COLO668 (cell line): ENCODE measurements around the gene TMTC1.

Experiments
- DNase-seq: peaks from one replicate; lab custom pipeline; 2025; ENCODE audit not compliant: unreplicated experiment; lab: John Stamatoyannopoulos, UW

The TMTC1 gene

DNA sequence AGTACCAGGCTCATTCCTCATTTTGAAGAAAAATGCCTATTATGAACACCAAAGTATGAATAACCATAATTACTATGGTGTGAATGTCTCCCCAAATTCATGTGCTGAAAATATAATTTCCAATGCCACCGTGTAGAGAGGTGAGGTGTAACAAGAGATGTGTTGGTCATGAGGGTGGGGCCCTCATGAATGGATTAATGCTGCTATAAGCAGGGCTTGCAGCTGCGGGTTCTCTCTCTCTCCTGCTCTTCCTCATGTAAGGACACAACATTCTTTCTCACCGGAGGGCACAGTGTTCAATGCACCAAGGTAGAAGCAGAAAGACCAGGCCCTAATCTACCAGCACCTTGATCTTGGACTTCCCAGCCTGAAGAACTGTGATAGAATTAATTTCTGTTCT lies 70.0 kb downstream of the TMTC1 start:
- peak; percentile 15 for DNase-seq

DNA sequence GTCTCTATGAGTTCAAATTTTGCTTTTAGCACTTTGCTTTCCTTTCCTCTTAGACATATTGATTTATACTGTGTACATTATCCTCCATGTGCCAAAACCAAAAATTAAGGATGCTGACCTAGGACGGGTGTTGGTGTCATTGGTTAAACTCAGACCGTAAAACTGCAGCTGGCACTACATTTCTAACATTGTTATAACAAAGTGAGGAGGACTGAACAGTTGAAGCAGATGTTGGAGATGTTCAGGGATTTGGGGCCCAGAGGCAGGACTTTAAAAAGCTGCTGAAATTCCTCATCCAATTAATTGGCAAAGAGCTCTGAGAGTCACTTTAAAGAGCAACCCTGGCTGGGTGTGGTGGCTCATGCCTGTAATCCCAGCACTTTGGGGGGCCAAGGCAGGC lies 72.4 kb downstream of the TMTC1 start:
- DNase-seq: no peak

DNA sequence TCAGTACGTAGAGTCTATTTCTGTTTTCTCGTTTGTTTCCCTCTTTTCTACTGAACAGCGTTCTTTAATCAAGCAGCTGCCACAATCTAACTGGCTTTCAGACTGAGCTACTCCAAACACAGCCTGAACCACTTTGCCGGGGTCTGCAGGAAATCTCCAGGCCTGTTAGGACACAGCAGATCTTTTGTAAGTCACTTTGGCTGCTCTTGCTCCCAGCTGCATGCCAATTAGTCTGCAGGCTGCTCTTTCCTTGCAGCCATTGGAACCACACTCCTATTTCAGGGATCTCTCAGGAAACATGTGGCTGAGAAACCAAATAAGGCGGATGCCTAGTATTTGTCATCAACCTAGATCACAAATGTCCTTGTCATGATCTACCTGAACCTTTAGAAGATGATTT lies 73.6 kb downstream of the TMTC1 start:
- no peak for DNase-seq

DNA sequence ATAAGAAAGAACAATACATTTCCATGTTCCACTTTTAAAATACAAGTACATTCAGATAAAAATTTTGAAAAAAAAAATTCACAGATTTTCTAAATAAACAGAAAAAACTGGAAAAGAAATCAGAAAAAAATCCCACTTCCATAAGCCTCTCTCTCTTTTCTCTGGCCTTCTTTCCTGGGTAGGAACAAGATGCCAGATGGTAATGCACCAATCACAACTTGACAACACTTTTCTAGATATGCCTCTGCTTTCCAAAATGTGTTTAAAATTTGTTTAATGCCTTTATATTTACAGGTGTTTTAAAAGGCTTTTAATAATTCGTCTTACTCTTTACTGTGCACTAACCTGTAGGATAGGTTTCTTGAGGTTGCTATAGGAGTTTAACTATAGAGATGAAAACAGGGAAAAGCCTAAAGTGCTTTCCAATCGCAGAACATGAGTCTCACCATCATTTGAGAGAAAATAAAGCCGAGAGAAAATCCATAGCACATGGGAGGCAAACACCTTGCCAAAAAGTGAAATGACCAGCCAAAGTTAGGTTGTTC lies 74.2 kb downstream of the TMTC1 start:
- DNase-seq: no peak

DNA sequence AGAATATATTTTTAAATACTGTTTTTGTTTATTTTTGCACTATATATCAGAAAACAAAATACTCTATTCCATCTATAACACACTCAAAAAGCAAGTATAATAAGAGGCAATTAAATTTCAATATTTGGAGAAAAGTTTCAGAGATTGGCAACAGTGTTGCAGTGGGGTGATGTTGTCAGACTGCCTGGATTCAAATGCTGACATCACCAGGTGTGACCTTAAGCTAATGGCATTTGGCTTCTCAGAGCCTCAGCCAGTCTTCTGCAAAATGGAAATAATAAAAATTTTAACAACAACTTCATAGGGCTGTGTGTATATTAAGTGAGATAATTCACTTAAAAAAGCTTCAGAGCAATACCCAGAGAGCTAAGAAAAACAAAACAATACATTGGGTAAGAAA lies 74.7 kb downstream of the TMTC1 start:
- DNase-seq: no peak

DNA sequence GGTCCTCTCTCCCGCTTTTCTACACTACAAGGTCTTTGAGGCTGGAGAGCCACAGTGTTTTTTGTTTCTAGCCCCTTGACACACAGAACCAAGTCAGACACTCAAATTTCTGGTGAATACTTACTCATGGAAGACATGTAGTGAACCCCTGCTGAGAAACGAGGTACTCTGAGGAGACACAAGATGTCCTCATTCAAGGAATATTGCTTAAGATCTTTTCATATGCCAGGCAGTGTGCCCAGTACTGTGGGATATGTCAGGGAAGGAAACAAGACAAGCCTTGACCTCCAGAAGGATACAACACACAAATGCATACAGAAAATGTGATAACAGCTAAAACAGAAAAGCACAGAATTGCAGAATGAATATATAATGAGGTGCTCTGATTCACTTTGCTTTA lies 75.9 kb downstream of the TMTC1 start:
- DNase-seq: no peak

DNA sequence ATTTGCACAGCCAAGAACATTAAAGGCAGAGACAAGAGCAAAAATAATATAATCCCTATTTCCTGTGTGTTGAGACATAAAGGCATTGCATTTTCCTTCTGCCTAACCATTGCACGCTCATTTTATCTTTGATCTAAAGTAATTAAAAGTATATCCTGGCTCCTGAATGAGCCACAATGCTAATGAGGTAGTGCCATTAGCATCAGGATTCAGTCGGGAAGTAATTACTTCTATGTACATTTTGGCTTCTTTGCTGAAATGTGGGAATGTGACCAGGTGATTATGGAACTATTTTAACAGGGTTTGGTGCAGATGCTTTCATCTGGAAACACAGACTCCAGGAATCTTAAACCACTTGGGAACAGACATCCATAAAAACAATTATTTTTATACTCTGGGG lies 77.4 kb downstream of the TMTC1 start:
- DNase-seq: no peak

DNA sequence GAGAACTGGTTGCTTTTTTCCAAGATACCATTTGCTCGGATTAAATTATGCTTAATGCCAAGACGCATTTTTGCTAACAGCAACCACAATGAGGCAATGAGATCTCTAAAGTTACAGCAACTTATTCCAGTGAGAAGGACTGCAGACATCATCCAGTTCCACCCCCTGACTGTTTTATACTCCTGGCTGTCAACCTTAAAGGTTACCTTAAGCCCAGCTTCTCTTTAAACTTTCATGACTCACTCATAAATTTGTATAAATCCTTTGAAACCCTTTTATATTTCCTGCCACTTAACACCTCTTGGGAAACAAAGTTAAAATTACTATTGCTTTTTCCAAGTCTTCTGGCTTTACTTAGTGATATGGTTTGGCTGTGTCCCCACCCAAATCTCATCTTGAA lies 80.2 kb downstream of the TMTC1 start:
- no peak for DNase-seq

- DNase-seq: no peak
Measured at GRCh38 chr12:29702972-29703371, 80.8 kb downstream of the TMTC1 start.

- DNase-seq: no peak
Measured at GRCh38 chr12:29702222-29702621, 81.5 kb downstream of the TMTC1 start.

- no peak for DNase-seq
Measured at GRCh38 chr12:29700761-29701481, 82.8 kb downstream of the TMTC1 start.

DNA sequence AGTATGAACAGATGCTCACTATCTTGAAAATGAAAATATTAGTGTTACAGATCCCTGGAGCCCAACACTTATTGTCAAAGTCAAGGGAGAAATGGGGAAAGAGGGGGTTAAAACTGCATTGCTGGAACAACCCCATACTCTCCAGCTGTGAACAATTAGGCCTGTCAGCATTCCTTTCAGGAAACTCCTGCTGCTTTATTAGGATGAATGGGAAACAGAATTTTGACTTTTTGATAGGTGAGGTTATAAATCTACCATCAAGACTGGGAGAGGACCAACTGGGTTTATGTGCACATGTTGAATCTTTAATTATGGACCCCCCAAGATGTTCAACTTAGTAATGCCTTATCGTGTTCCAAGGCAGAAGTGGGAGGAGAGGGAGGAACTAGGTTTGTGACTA lies 85.0 kb downstream of the TMTC1 start:
- no peak for DNase-seq

DNA sequence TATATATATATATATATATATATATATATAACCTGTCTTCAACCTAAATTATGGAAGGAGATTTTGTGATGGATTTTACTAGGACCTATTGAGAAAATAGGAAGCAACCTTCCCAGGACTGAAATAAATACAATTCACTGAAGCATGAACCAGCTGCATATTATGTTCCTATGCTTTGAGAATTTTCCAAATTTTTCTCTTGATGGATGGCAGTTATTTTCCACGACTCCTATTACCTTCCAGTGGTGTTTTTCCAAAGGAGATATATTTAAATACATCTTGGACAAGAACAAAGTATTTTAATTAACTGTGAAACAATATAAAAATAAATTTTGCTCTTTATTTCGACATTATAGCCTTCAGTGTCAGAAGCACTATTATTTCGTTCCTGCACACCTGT lies 87.9 kb downstream of the TMTC1 start:
- no peak for DNase-seq

- no peak for DNase-seq
Measured at GRCh38 chr12:29695026-29695425, 88.7 kb downstream of the TMTC1 start.

- no peak for DNase-seq
Measured at GRCh38 chr12:29694002-29694401, 89.7 kb downstream of the TMTC1 start.

- no peak for DNase-seq
Measured at GRCh38 chr12:29692237-29692636, 91.5 kb downstream of the TMTC1 start.

DNA sequence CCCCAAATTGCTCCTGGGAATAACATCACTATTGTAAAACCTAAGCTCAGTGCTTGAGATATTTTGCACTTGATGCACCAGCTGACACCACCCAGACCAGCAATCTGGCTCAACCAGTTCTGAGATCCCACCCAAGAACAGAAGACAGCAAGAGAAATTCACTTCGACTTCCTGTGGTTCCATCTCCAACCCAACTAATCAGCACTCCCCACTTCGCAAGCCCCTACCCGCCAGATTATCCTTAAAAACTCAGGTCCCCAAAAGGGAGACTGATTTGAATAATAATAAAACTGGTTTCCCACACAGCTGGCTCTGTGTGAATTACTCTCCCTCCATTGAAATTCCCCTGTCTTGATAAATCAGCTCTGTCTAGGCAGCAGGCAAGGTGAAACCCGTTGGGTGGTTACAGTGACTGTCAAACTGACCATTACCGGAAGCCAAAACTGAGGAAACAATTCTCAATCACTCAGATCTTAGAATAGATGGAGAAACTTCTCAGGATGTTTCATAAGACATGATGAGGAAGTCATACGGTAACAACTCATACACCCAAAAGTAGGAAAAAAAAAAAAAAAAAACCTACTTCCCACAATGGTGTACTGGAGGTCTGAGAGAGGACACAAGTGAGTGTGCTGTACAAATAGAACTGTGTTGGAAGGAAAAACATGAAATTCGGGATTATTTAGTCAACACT lies 92.4 kb downstream of the TMTC1 start:
- DNase-seq: no peak

DNA sequence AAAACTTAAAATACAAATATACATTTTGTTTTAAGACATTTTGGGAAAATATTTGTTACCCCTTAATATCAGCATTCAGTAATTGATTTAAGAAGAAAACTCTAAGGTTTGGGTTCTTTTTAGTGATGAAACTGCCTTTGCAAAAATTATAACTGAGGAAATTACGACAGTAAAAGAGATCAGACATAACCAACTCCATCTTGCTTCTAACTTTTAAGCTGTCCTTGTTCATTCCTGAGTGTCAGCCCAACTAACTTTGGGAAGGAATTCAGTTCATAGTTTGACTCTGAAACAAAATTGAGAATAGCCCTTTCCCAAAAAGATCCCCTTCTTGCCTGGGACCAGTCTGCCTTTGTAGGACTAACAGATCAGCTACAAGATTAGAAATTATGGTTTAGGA lies 93.0 kb downstream of the TMTC1 start:
- no peak for DNase-seq

DNA sequence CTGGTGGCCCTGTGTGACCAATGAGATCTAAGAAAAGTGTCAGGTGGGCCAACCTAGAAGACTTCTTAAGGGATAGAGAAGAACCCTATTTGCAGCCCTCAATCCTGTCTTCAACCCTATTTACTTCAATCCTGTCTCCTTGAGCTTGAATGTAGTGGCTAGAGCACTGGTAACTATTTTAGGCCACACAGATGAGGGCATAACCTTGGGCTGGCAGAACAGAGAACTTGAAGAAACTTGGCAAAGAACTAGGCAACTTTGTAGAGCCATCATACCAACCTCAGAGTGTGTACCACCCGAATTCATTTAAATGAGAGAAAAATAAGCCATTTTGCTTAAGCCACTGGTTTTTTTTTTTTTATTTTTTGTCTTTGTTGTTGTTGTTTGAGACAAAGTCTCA lies 94.8 kb downstream of the TMTC1 start:
- DNase-seq: no peak

DNA sequence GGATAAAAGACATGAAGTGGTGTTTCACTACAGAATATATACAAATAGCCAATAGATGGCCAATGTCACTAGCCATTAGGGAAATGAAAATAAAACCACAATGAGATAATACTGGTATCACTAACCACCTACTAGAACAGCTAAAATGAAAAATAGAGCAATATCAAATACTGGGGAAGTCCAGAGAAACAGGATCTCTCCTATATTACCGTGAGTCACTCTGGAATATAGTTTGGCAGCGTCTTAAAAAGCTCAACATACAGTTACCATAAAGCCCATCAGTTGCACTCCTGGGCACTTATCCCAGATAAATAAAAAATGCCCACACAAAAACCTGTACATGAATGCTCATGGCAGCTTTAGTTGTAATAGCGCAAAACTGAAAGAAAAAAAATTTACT lies 101.7 kb downstream of the TMTC1 start:
- DNase-seq: no peak

DNA sequence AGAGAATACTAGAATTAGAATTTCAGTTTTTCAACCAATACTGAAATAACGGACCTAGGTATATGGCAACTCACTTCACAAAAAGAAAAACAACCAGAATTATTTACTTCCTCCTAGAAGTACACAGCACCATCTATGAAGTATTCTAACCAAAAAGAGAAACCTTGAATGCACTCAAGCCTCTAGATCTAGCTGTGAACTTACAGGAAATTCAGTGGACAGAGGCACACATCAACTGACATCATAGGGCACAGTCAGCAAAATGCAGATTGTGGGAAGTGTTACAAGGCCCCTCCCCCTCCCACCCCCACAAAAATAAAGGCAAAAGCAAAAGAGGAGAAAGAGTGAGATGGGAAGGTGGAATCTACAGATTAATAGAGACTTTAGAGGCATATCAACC lies 102.4 kb downstream of the TMTC1 start:
- no peak for DNase-seq

- no peak for DNase-seq
Measured at GRCh38 chr12:29676676-29677075, 107.1 kb downstream of the TMTC1 start.

DNA sequence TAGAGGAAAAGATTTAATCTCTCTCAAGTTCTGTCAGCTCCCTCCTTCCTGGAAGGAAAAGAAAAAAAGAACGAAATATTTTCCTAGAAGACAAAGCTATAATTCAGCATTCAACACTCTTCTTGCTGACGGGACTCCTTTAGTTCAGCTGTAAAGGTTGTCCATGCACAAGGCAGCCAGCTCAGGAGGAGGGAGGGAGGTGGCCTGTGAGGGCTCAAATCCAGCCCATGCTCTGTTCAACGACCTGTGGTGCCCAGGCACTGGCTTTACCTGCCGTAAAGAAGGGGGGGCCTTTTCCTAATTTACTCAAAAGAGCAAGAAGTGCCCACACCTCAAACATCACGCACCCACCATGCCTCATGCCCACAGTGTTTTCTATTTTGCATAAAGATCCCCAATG lies 109.3 kb downstream of the TMTC1 start:
- no peak for DNase-seq
